H1 (cell line): ENCODE measurements around the gene SMARCA1. TPM values are rescaled to one million over a fixed set of nuclear protein-coding genes. Genes with fewer than 3 reads are reported as not detected.

Source experiments
- FOSL1 ChIP-seq: IDR thresholded peaks from 2 replicates; pipeline ENCODE4 v1.6.1; 2011; ENCODE audit warnings: mild to moderate bottlenecking, low read depth, low read length, moderate library complexity; ENCODE audit not compliant: insufficient read depth
- HDAC6 ChIP-seq: IDR thresholded peaks from one replicate; pipeline ENCODE4 v1.7.1; 2012; ENCODE audit warnings: low read depth, mild to moderate bottlenecking, inconsistent platforms, low read length, moderate library complexity
- RXRA ChIP-seq: IDR thresholded peaks from 2 replicates; pipeline ENCODE4 v1.6.1; 2011; ENCODE audit warnings: low read depth, mild to moderate bottlenecking, low read length, moderate library complexity; ENCODE audit not compliant: insufficient read depth
- SP4 ChIP-seq: IDR thresholded peaks from 2 replicates; pipeline ENCODE4 v1.6.1; 2012; ENCODE audit warnings: low read length, inconsistent platforms
- polyA plus RNA-seq, 7 experiments: library from polyadenylated mRNA; depleted of rRNA in 3 of 7; stranded (reverse) in 5 of 7; unstranded in 2 of 7; fragments of >200 nt in 5 of 7; fragments of 200-250 nt in 2 of 7; gene quantifications; 1 replicate in 5 of 7; 2 replicates in 1 of 7; 4 replicates in 1 of 7; pipeline versions ENCODE4 v1.2.1 to v1.2.3, GENCODE V29; 2011 to 2013; ENCODE audit warnings: missing spikeins in 2 of 7, mixed read lengths in 2 of 7
- total RNA-seq: library from RNA; stranded (reverse); fragmentation: NEBNext Ultra II Directional; extraction: Animal tissue kit (Norgen Biotek cat#: 25700); gene quantifications from 2 replicates; pipeline ENCODE4 v1.2.1, GENCODE V29; 2021
- TF ChIP-seq, protein P1 (sequence below): IDR thresholded peaks from 2 replicates; pipeline ENCODE4 v1.6.1; 2011; ENCODE audit warnings: low read depth, mild to moderate bottlenecking, low read length; ENCODE audit not compliant: insufficient read depth

SMARCA1 gene
- total and polyA plus RNA-seq, 2 of the 8 experiments (the other 6 are each of a cell fraction or from before 2014, with no cell fraction given) = 13.1 to 54.4 TPM

DNA sequence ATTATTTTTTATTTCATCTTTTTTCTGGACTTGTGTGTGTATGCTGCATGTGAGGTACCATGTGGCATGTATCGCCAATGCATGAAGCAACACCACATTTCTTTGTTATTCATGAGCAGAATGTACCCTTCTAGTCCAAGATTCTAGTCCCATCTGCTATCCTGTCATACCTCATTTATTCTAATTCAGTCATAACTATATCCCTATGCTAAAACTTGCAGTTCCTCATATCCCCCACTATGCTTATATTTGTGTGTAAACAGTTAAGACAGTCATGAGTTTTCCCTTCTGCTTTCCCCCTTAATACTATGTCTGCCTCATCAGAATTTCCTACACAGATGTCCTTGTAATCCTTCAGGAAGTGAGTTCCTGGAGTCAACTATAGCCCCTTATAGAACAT is 36.5 kb upstream of the SMARCA1 start (continued):
- no peak for TF ChIP-seq RXRA
- TF ChIP-seq FOSL1 = no peak
- TF ChIP-seq, protein P1, sequence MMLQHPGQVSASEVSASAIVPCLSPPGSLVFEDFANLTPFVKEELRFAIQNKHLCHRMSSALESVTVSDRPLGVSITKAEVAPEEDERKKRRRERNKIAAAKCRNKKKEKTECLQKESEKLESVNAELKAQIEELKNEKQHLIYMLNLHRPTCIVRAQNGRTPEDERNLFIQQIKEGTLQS = no peak
- no peak for TF ChIP-seq HDAC6
- no peak for TF ChIP-seq SP4
- TF ChIP-seq, all 59 proteins: peak for 0
